Muscle of back (tissue), 11 donors: ENCODE measurements around the gene GPR78. TPM values are rescaled to one million over a fixed set of nuclear protein-coding genes. Genes with fewer than 3 reads are reported as not detected.
A peak's percentile ranks its signal among the peaks of the same experiment; 100 is the strongest.
"Not testable (repeated sequence)": the region's sequence is repeated elsewhere in the genome, so short reads cannot be mapped to it uniquely, and the experiment has no call there.

Source experiments
- DNase-seq, 3 donors: peaks; one replicate each; pipeline versions ENCODE4 v3.0.0 to v3.0.0-alpha.2; 2013
- polyA plus RNA-seq, 10 donors: library from polyadenylated mRNA; unstranded; fragments of 120-200 nt; gene quantifications; one replicate each; pipeline ENCODE4 v1.2.1, GENCODE V29; 2013; ENCODE audit not compliant: insufficient read length in 10 of 10

GPR78 gene
- polyA plus RNA-seq, 10 donors = 0.08 to 1.0 (median 0.53) TPM

GRCh38 chr4:8615921-8616787, 36.0 kb downstream of the GPR78 start:
- no peak for DNase-seq

- DNase-seq = no peak
Measured at GRCh38 chr4:8616831-8617230, 36.6 kb downstream of the GPR78 start.

DNA sequence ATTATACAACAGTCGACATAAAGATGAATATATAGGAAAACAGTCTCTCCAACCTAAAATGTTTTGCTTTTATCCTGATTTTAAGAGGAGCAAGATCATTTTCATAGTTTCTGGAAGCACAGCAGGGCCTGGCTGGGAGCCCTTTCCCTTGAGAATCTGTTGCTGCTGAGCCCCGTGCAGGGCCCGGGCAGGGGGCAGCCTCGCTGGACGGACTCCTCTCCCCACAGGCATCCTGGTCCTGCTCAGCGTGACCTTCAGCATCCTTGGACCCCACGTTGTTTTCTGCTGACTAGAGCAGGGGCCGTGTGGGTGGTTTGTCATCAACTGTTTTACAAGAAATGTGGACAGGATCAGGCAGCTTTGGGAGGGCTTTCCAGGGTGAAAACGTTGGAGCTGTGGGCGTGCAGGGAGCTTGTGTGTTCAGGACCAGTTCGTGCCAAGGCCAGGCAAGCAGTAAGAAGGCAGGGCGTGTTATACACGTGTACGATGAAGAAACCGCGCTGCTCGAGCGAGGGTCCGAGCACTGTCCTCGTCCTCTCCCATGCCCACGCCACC, 37.4 kb downstream of the GPR78 start:
- DNase-seq = peak in 1 of 3 donors; percentile 25

GRCh38 chr4:8618421-8618820, 38.2 kb downstream of the GPR78 start:
- no peak for DNase-seq

DNA sequence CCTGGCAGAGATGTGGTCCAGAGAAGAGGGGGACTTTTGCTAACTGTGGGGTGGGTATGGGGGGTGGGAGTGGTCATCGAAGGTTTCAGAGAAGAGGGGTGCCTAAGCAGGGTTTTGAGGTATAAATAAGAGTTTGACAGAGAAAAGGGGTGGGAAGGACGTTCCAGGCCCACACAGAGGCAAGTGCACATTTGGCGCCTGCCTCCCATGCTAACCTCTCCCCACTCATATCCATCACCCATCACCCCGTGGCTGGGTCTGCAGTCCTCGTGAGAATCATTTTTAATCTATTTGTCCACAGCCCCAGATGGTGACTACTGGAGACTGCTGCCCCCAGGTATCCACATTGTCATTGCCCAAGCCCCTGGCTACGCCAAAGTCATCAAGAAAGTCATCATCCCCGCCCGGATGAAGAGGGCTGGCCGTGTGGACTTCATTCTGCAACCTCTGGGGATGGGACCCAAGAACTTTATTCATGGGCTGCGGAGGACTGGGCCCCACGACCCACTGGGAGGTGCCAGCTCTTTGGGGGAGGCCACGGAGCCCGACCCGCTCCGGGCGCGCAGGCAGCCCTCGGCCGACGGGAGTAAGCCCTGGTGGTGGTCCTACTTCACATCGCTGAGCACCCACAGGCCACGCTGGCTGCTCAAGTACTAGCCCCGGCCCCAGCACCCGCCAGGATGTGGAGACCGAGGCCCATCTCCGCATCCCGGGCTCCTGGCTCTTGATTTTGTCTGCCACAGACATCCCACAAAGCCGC, 38.9 kb downstream of the GPR78 start:
- DNase-seq = no peak

DNA sequence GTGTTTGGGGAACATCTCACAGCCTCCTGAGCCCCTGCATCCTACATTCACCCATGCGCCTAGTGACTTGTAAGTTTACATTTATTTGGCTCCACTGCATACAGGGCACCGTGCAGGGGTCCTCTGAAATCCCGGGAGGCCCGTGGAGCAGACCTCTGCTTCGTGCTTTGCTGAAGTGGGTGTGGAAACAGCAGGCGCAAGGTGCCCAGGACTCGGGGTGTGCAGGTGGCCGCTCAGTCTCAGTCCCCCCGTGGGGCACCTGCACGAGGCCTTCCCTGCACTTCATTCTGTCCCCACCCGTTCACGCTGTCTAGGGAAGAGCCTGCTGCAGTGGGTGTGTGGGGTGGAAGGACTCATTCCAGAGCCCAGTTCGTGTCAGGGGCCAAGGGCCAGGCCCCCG, 40.9 kb downstream of the GPR78 start:
- DNase-seq = not testable (repeated sequence)

DNA sequence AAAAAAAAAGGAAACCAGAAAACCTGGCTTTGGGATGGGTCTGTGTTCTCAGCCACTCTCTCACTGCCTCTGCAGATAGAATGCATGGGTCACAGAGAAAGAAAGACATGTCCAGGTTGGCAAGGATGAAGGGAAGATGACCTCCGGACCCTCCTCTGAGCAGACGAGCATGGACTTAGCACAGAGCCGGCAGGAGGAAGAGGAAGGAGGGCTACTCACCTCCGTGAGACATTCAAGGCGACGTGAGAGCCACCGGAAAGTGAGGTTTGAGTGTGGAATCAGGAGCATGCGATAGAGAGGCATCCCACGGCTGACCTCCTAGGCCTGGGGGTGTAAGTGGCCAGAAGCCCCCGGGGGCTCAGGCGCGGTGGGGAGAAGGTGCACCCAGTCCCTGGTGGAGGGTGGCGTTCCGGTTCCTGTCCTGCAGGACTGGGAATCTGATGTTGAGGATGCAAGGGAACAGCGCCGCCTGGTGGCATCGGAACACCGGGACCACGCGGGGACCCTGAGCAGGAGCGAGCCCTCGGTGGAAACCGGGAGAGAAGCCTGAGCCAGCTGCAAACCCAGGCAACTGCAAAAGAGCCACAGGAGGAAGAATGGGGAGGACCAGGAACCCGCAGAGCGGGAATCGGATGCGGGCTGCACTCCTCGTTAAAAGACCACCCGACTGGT, 44.5 kb downstream of the GPR78 start:
- not testable (repeated sequence) for DNase-seq

DNA sequence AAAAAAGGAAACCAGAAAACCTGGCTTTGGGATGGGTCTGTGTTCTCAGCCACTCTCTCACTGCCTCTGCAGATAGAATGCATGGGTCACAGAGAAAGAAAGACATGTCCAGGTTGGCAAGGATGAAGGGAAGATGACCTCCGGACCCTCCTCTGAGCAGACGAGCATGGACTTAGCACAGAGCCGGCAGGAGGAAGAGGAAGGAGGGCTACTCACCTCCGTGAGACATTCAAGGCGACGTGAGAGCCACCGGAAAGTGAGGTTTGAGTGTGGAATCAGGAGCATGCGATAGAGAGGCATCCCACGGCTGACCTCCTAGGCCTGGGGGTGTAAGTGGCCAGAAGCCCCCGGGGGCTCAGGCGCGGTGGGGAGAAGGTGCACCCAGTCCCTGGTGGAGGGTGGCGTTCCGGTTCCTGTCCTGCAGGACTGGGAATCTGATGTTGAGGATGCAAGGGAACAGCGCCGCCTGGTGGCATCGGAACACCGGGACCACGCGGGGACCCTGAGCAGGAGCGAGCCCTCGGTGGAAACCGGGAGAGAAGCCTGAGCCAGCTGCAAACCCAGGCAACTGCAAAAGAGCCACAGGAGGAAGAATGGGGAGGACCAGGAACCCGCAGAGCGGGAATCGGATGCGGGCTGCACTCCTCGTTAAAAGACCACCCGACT, 50.2 kb downstream of the GPR78 start:
- not testable (repeated sequence) for DNase-seq

- DNase-seq = not testable (repeated sequence)
Measured at GRCh38 chr4:8631896-8632295, 51.7 kb downstream of the GPR78 start.

DNA sequence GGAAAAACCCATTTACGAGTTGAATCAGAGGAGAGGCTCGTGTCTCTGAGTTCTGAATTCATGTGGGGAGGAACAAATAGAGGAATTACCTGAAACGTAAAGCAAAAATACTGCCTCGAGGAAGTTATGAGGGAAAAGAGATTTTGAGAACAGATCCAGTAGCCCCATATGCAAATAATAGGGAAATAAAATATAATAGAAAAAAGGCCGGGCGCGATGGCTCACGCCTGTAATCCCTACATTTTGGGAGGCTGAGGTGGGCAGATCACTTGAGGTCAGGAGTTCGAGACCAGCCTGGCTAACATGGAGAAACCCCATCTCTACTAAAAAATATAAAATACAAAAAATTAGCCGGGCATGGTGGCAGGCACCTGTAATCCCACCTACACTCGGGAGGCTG, 54.6 kb downstream of the GPR78 start:
- DNase-seq = not testable (repeated sequence)

DNA sequence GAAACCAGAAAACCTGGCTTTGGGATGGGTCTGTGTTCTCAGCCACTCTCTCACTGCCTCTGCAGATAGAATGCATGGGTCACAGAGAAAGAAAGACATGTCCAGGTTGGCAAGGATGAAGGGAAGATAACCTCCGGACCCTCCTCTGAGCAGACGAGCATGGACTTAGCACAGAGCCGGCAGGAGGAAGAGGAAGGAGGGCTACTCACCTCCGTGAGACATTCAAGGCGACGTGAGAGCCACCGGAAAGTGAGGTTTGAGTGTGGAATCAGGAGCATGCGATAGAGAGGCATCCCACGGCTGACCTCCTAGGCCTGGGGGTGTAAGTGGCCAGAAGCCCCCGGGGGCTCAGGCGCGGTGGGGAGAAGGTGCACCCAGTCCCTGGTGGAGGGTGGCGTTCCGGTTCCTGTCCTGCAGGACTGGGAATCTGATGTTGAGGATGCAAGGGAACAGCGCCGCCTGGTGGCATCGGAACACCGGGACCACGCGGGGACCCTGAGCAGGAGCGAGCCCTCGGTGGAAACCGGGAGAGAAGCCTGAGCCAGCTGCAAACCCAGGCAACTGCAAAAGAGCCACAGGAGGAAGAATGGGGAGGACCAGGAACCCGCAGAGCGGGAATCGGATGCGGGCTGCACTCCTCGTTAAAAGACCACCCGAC, 55.8 kb downstream of the GPR78 start:
- not testable (repeated sequence) for DNase-seq

Other genes starting within 250 kb of the GPR78 start
- gene ACOX3, start 139.7 kb upstream of the GPR78 start, polyA plus RNA-seq = 10 to 100 TPM; 12.6 to 20.2 (median 15.5) TPM
- gene TRMT44, start 139.6 kb upstream of the GPR78 start, polyA plus RNA-seq = 10 to 100 TPM in 6 of 10 donors, 1 to 10 TPM in 4; 7.9 to 12.9 (median 10.4) TPM
- gene CPZ, start 12.4 kb downstream of the GPR78 start, polyA plus RNA-seq = 1 to 10 TPM; 3.8 to 9.7 (median 6.3) TPM